ENCODE results near the gene PUM2. TPM values are rescaled to one million over a fixed set of nuclear protein-coding genes. Genes with fewer than 3 reads are reported as not detected.

The PUM2 gene
- total and polyA plus RNA-seq, 2 of the 13 experiments (the other 11 are each of a cell fraction or from before 2014, with no cell fraction given): 69.6 to 69.8 TPM

GRCh38 chr2:20351555-20352229 lies 1.0 kb upstream of the PUM2 start (continued):
- TF ChIP-seq NBN (conservative IDR thresholded peaks at IDR 0.05) (no peak), HIVEP1 (CRISPR knock-in tag; IDR thresholded peaks at IDR 0.05) (0 out of 2 replicates have a peak, but pooled peaks have one; percentile 22), TOPORS (CRISPR knock-in tag; IDR thresholded peaks at IDR 0.05) (peak; percentile 13; the same call in 1 of the 2 replicates), MAFK (conservative IDR thresholded peaks at IDR 0.05 in 1 of 2, IDR thresholded peaks at IDR 0.05 in 1 of 2; ENCODE audit: low read length in 2 of 2) (0 out of 4 replicates have a peak, but pooled peaks of 1 of the 2 experiments have one; percentile 1), SOX6 (IDR thresholded peaks at IDR 0.05) (no peak), SOX6 (CRISPR knock-in tag; IDR thresholded peaks at IDR 0.05) (peak; percentile 68; the same call in 1 of the 2 replicates), ZBTB25 (CRISPR knock-in tag; IDR thresholded peaks at IDR 0.05) (peak; percentile 41), POLR2AphosphoS5 (IDR thresholded peaks at IDR 0.05; ENCODE audit: low read depth, low read length) (peak; percentile 52; the same call in 1 of the 2 replicates), KDM6A (CRISPR knock-in tag; IDR thresholded peaks at IDR 0.05; ENCODE audit: low read depth) (no peak), ZNF292 (CRISPR knock-in tag; IDR thresholded peaks at IDR 0.05; ENCODE audit: borderline replicate concordance, low read depth) (peak; percentile 26; the same call in 1 of the 2 replicates), ZC3H4 (CRISPR knock-in tag; IDR thresholded peaks at IDR 0.05; ENCODE audit: borderline replicate concordance) (peak; percentile 78; the same call in 1 of the 2 replicates), CEBPB (IDR thresholded peaks at IDR 0.05; ENCODE audit: borderline replicate concordance, low read depth, low read length) (peak; percentile 39; the same call in 1 of the 2 replicates), PCBP1 (IDR thresholded peaks at IDR 0.05; ENCODE audit: borderline replicate concordance, low read depth, low read length) (no peak), ZNF3 (CRISPR knock-in tag; IDR thresholded peaks at IDR 0.05) (0 out of 2 replicates have a peak, but pooled peaks have one; percentile 4), HNF4A (CRISPR knock-in tag; IDR thresholded peaks at IDR 0.05) (peak; percentile 36), HOXA3 (CRISPR knock-in tag; IDR thresholded peaks at IDR 0.05) (peak; percentile 57), SAP130 (CRISPR knock-in tag; IDR thresholded peaks at IDR 0.05; ENCODE audit: low read depth) (peak; percentile 81), CAMTA2 (CRISPR knock-in tag; IDR thresholded peaks at IDR 0.05; ENCODE audit: borderline replicate concordance) (peak; percentile 78; the same call in 1 of the 2 replicates), FOXA1 (IDR thresholded peaks at IDR 0.05) (no peak), FOXA1 (CRISPR knock-in tag; IDR thresholded peaks at IDR 0.05) (peak; percentile 88)
- TF ChIP-seq, protein P1, sequence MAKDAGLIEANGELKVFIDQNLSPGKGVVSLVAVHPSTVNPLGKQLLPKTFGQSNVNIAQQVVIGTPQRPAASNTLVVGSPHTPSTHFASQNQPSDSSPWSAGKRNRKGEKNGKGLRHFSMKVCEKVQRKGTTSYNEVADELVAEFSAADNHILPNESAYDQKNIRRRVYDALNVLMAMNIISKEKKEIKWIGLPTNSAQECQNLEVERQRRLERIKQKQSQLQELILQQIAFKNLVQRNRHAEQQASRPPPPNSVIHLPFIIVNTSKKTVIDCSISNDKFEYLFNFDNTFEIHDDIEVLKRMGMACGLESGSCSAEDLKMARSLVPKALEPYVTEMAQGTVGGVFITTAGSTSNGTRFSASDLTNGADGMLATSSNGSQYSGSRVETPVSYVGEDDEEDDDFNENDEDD (CRISPR knock-in tag; IDR thresholded peaks at IDR 0.05; ENCODE audit: borderline replicate concordance): peak; percentile 50; the same call in 1 of the 2 replicates
- TF ChIP-seq, protein P2, sequence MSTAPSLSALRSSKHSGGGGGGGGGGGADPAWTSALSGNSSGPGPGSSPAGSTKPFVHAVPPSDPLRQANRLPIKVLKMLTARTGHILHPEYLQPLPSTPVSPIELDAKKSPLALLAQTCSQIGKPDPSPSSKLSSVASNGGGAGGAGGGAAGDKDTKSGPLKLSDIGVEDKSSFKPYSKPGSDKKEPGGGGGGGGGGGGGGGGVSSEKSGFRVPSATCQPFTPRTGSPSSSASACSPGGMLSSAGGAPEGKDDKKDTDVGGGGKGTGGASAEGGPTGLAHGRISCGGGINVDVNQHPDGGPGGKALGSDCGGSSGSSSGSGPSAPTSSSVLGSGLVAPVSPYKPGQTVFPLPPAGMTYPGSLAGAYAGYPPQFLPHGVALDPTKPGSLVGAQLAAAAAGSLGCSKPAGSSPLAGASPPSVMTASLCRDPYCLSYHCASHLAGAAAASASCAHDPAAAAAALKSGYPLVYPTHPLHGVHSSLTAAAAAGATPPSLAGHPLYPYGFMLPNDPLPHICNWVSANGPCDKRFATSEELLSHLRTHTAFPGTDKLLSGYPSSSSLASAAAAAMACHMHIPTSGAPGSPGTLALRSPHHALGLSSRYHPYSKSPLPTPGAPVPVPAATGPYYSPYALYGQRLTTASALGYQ (CRISPR knock-in tag; IDR thresholded peaks at IDR 0.05): peak; percentile 21; the same call in 1 of the 2 replicates
- TF ChIP-seq, protein P3, sequence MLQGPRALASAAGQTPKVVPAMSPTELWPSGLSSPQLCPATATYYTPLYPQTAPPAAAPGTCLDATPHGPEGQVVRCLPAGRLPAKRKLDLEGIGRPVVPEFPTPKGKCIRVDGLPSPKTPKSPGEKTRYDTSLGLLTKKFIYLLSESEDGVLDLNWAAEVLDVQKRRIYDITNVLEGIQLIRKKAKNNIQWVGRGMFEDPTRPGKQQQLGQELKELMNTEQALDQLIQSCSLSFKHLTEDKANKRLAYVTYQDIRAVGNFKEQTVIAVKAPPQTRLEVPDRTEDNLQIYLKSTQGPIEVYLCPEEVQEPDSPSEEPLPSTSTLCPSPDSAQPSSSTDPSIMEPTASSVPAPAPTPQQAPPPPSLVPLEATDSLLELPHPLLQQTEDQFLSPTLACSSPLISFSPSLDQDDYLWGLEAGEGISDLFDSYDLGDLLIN (CRISPR knock-in tag; IDR thresholded peaks at IDR 0.05; ENCODE audit: borderline replicate concordance): no peak
